HAP-1 (cell line): Measurements from ENCODE around the gene VWA3B.

Source experiments
- DNase-seq, 2 experiments: peaks; one replicate each; pipeline ENCODE4 v3.0.0-alpha.2; 2016 to 2020; ENCODE audit warnings: low spot score in 2 of 2
- H3K27me3 ChIP-seq: fragments of 250-450 bp; sonication (Bioruptor Pico); 2 replicates; pipeline ENCODE4 v1.5.1; 2020; ENCODE audit warnings: low read depth, mild to moderate bottlenecking, moderate library complexity
- H3K36me3 ChIP-seq: fragments of 250-450 bp; sonication (Bioruptor Pico); replicated peaks from 2 replicates; pipeline ENCODE4 v1.5.1; 2020; ENCODE audit warnings: mild to moderate bottlenecking
- H3K4me1 ChIP-seq: fragments of 250-450 bp; sonication (Bioruptor Pico); 2 replicates; pipeline ENCODE4 v1.5.1; 2020; ENCODE audit warnings: mild to moderate bottlenecking
- H3K4me3 ChIP-seq: fragments of 250-450 bp; sonication (Bioruptor Pico); 2 replicates; pipeline ENCODE4 v1.5.1; 2020; ENCODE audit warnings: mild to moderate bottlenecking, moderate library complexity
- H3K9me3 ChIP-seq: fragments of 250-450 bp; sonication (Bioruptor Pico); 2 replicates; pipeline ENCODE4 v1.5.1; 2020; ENCODE audit warnings: mild to moderate bottlenecking, moderate library complexity
- in situ Hi-C: fragments of 300-500 bp; cut with MboI; formaldehyde crosslinking; loops from 3 replicates; pipeline ENCODE4 v1.14.3; 2020; ENCODE audit warnings: low sequenced_read_pairs, inconsistent platforms, mixed read lengths

VWA3B gene

DNA sequence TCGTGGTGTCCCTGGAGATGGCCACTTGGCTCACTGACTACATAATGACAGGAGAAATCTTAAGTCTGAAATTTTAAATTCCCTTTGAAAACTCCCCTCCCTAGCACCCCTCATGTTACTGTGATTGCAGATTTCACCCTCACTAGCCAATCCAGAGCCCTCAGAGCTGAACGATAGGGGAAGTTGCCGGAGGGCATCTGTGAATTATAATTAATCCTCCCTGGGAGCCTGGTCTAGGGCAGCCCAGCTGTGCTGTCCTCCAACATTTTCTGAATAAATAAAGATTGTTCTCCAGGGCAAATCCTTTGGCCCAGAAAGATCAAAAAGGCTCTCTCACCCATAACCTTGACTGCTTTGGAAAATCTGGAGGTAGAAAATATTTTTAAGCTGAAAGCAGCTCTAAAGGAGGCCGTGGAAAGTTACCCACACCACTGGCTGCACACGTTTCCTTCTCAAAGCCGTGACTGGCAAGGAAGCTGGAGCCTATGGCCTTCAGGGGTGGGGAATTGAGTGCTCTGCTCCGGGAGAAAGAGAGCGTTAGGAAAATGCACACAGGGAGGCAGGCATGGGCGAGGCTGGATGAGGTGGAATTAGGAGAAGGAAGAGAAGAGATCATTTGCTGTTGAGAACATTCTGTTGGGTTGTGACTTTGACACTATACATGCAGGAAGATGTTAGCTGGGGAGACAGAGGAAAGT is 190.3 kb downstream of the VWA3B start:
- Histone ChIP-seq H3K4me1 (0 out of 2 replicates have a peak, but pooled peaks cover 2% of the 10 kb centered on the region), H3K27me3 (no peaks in the 10 kb centered on the region), H3K4me3 (no peak overlapping the region), H3K36me3 (no peaks in the 10 kb centered on the region), H3K9me3 (no peaks in the 10 kb centered on the region)
- peak in 1 of 2 experiments; percentile 41 for DNase-seq
- in situ Hi-C loops = loop anchor here (10.0 kb wide), 1 partner anchor 473 kb away; no protein-coding TSS in a partner anchor

DNA sequence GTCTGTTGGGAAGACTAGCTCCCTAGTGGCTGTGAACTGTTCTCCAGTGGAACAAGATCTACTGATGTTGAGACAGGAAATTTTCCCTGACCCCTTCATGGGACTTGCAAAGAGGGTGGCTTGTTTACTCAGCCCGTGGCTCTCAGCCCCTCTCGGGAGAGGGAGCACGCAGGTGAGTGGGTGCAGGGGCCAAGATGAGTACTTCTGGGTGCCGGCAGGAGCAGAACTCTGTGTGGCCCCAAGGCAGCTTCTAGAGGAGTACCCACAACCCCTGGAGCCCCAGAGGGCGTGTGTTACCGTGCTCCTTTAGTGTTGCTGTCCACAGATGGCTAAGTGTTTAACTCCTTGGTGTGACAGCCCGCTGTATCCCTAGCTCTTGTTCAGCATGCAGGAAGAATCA is 191.1 kb downstream of the VWA3B start:
- no peaks in the 10 kb centered on the region for H3K36me3 ChIP-seq
- no peaks in the 10 kb centered on the region for H3K27me3 ChIP-seq
- no peak for DNase-seq
- no peak overlapping the region for H3K4me3 ChIP-seq
- in situ Hi-C loops = loop anchor here (10.0 kb wide), 1 partner anchor 473 kb away; no protein-coding TSS in a partner anchor
- H3K4me1 ChIP-seq = 0 out of 2 replicates have a peak, but pooled peaks cover 2% of the 10 kb centered on the region
- H3K9me3 ChIP-seq = no peaks in the 10 kb centered on the region

DNA sequence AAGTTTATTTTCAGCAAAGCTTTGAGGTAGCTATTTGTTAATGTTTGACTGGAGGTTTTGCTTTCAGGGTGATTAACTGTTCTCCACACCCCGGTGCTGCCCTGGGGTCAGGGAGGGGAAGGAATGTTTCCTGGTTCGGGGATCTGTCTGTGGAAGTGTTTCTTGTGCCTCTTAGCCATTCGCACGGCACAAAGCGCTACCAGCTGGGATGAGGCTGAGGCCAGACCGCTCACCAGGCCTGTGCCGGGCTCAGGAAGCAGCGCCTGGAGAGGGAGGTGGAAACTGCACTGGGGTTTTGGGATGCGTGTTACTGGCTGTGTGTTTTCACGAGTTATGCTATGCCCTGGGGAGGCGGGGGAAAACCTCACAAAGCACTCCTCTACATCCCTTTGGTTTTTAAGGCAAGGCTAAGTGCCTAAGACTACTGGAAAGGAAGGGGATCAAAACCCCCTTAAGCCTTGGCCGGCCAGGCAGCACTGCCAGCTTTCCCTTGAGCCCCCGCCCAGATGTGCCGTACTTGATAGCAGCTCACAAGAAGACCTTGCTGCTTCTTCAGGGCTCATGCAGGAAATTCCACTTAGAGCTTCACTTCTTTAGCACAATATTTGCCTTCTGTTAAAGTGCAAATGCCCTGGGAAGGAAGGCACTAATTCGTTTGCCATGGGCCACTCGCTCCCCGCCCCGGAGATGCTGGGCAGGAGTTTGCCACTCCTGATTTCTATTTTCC is 193.6 kb downstream of the VWA3B start:
- no peak for DNase-seq
- in situ Hi-C loops = no loop called here
- H3K27me3 ChIP-seq = no peaks in the 10 kb centered on the region

DNA sequence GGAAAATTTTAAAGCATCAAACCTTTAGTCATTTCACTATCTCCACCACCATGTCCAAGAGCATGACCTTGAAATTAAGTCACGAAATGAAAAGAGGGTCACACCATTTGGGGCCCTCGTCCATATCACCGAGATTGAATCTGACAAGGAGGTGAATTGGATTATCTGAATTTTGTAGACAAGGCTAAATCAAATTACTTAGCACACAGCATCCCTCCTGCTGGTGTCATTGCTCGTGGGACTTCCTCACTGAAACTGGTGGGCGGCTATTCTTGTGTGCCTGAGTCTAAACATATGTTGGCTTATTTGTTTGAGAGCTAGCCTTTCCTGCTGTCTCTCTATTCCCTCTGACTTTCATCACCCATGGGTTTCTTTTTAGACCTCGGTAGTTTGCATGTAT is 194.6 kb downstream of the VWA3B start:
- H3K27me3 ChIP-seq = no peaks in the 10 kb centered on the region
- no peak for DNase-seq
- H3K4me1 ChIP-seq = peaks cover 2% of the 10 kb centered on the region; the same call in 1 of the 2 replicates
- in situ Hi-C loops = no loop called here
- H3K9me3 ChIP-seq = no peaks in the 10 kb centered on the region
- H3K36me3 ChIP-seq = no peaks in the 10 kb centered on the region
- no peak overlapping the region for H3K4me3 ChIP-seq

More for the DNA sequence above, 193.6 kb downstream of the VWA3B start:
- 0 out of 2 replicates have a peak, but pooled peaks cover 2% of the 10 kb centered on the region for H3K4me1 ChIP-seq
- H3K36me3 ChIP-seq = no peaks in the 10 kb centered on the region
- H3K9me3 ChIP-seq = no peaks in the 10 kb centered on the region
- H3K4me3 ChIP-seq = no peak overlapping the region

DNA sequence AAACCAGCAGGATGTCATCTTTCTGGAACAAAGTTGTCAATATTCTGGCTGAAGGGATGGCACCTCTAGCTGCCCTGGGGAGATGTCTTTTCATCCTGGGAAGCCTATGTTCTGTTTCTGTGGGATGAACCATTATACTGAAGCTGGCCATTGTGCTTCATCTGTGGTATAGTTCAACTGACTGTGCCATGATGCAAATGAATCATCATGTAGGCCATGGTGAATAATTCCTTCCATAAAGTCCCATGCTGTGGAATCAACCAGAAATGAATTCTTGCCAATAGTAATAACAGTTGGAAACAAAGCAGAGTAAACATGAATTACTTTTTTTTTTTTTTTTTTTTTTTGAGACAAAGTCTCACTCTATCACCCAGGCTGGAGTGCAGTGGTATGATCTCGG is 195.1 kb downstream of the VWA3B start:
- H3K9me3 ChIP-seq = no peaks in the 10 kb centered on the region
- no peak for DNase-seq
- no peaks in the 10 kb centered on the region for H3K36me3 ChIP-seq
- in situ Hi-C loops = no loop called here
- peaks cover 2% of the 10 kb centered on the region; the same call in 1 of the 2 replicates for H3K4me1 ChIP-seq
- H3K4me3 ChIP-seq = no peak overlapping the region
- H3K27me3 ChIP-seq = no peaks in the 10 kb centered on the region

DNA sequence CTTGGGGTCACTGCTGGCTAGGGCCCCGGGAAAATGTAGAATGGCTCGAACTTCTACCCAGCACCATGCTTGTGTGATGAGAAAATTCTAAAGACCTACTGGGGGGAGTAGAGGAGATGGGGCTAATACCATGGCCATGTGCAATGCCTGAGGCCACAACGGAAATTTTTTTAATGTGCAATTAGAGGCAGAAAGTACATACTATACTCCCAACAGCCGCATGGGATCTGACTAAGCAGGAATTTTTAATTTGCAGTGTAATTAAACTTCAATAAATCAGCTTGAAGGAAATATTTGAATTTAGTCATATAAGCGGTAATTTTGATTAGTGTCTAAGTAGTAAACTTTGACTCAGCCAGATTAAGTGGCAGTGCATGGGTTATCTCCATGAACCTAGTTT is 206.1 kb downstream of the VWA3B start:
- H3K4me3 ChIP-seq = no peak overlapping the region
- DNase-seq = no peak
- no peaks in the 10 kb centered on the region for H3K27me3 ChIP-seq
- in situ Hi-C loops = no loop called here
- H3K36me3 ChIP-seq = no peaks in the 10 kb centered on the region
- no peaks in the 10 kb centered on the region; the same call in 1 of the 2 replicates for H3K9me3 ChIP-seq
- no peaks in the 10 kb centered on the region for H3K4me1 ChIP-seq

DNA sequence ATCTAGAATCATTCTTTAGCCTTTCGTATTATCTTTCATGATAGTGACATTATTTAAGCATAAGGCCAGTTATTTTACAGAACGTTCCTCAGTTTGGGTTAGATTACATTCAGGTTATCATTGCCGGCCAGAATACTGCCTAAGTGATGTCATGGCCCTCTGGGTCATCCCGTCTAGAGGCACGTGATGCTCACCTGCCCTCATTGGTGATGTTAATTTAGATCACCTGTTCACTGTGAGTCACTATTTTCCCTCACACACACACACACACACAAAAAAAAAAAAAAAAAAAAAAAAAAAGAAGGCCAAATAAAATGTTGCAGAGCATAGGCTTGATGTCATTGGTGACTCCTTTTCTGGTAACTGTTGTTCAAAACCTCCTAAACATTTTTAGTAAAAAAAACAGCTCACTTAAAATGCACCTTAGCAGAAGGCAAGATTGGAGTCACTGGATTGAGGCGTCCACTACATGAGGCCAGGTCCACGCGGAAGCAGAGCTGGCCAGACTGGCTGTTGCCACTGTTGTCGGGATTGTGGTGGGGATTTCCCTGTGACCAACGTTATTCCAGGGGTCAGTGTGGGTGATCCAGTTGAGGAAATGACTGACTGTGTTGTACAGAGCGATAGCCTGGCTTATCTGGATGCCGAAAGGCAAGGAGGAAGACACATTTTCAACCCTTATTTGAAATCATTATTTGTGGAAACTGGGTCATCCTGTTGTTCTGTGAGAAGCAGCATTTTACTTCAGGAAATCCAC is 207.1 kb downstream of the VWA3B start:
- in situ Hi-C loops = no loop called here
- no peaks in the 10 kb centered on the region for H3K4me1 ChIP-seq

DNA sequence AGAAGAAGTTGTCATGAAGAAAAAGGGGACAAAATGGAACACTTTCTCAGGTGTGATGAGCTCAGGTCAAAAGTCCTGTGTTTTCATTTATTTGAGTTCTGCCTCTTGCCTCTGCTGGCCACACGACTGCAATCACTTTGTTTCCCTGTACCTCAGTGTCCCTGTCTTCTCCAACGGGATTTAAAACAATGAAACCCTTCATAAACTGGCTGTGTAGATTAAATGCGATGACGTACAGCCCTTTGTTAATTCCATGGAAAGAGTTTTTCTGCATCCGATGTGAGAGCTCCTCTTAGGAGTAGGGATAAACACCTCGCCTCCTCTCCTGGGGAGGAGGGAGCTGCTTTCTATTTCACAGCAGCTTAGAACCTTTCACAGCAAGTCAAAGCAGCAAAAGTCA is 207.7 kb downstream of the VWA3B start:
- Histone ChIP-seq H3K4me1 (no peaks in the 10 kb centered on the region), H3K27me3 (no peaks in the 10 kb centered on the region), H3K4me3 (no peak overlapping the region), H3K36me3 (no peaks in the 10 kb centered on the region), H3K9me3 (no peaks in the 10 kb centered on the region; the same call in 1 of the 2 replicates)
- in situ Hi-C loops = no loop called here
- no peak for DNase-seq

More for the DNA sequence above, 207.1 kb downstream of the VWA3B start:
- H3K4me3 ChIP-seq = no peak overlapping the region
- no peaks in the 10 kb centered on the region; the same call in 1 of the 2 replicates for H3K9me3 ChIP-seq
- no peaks in the 10 kb centered on the region for H3K36me3 ChIP-seq
- no peak for DNase-seq
- no peaks in the 10 kb centered on the region for H3K27me3 ChIP-seq

DNA sequence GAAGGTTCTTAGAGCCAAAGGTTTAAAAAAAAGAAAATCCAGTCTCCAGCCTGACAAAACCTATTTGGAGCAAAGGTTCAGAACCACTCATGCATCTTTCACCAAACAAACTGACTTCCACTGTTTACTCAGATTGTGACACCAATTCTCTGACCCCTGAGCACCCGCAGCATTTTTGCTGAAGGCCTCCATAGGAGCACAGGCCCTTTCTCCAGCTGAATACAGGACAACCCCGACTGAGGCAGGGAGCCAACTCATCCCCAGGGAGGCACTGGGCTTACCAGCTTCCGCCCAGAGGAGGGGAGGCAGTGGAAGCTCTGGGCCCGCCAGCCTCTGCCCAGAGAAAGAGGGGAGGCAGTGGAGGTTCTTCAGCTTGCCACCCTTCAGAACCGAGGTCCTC is 208.3 kb downstream of the VWA3B start:
- Histone ChIP-seq H3K36me3 (no peaks in the 10 kb centered on the region), H3K27me3 (no peaks in the 10 kb centered on the region), H3K4me3 (no peak overlapping the region), H3K9me3 (no peaks in the 10 kb centered on the region; the same call in 1 of the 2 replicates), H3K4me1 (no peaks in the 10 kb centered on the region)
- in situ Hi-C loops = no loop called here
- no peak for DNase-seq

DNA sequence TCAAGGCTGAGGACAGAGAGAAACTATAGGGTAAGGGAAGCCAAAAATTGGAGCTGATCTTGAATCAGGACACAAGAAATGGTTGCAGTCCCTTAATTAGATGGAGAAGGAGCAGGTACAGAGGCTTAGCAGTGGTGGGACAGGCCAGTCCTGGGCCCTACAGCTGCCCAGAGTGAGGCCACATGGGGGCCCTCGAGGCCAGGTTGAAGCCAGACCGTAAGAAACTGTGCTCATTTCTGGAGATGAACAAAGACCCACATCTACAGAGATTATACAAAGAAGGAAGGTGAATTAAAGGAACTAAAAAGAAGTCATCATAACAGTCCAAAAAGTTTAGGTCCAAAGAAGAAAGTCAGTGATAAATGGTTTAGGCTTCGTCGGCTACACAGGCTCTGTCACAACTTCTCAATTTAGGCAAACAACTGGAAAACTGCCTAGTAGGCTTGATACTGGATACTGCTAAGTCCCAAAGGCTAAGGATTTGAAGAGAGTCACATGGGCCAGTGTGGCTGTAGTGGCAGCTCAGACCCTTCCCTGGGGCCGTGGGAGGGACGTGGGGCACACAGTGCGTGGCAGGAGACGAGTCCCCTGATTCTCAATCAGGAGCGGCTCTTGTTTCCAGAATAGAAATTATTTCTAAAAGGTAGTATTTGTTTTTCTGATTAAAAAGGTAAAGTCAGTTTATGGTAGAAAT is 208.9 kb downstream of the VWA3B start:
- Histone ChIP-seq H3K36me3 (no peaks in the 10 kb centered on the region), H3K4me3 (no peak overlapping the region), H3K27me3 (no peaks in the 10 kb centered on the region), H3K4me1 (no peaks in the 10 kb centered on the region), H3K9me3 (no peaks in the 10 kb centered on the region)
- peak in 1 of 2 experiments; percentile 34 for DNase-seq
- in situ Hi-C loops = no loop called here

DNA sequence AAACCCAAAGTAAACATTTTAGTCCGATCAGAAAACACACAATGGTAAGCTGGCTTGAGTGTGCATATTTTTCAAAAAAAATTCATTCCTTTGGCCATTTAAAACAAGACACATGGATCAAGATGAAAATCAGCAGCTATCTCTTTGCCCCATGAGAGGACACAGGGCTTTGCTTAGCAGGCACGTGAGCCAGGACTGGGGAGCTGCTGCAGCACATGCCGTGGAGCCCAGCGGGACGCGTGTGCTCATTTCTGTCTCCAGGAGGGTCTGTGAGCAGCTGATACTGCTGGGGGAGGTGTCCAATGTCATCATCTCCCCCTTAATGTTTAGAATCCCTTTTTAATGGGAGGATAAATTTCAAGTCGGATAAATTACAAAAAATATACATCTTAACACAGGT is 209.5 kb downstream of the VWA3B start:
- in situ Hi-C loops = no loop called here
- Histone ChIP-seq H3K4me3 (no peak overlapping the region), H3K27me3 (no peaks in the 10 kb centered on the region), H3K4me1 (no peaks in the 10 kb centered on the region), H3K36me3 (no peaks in the 10 kb centered on the region), H3K9me3 (no peaks in the 10 kb centered on the region)
- no peak for DNase-seq

DNA sequence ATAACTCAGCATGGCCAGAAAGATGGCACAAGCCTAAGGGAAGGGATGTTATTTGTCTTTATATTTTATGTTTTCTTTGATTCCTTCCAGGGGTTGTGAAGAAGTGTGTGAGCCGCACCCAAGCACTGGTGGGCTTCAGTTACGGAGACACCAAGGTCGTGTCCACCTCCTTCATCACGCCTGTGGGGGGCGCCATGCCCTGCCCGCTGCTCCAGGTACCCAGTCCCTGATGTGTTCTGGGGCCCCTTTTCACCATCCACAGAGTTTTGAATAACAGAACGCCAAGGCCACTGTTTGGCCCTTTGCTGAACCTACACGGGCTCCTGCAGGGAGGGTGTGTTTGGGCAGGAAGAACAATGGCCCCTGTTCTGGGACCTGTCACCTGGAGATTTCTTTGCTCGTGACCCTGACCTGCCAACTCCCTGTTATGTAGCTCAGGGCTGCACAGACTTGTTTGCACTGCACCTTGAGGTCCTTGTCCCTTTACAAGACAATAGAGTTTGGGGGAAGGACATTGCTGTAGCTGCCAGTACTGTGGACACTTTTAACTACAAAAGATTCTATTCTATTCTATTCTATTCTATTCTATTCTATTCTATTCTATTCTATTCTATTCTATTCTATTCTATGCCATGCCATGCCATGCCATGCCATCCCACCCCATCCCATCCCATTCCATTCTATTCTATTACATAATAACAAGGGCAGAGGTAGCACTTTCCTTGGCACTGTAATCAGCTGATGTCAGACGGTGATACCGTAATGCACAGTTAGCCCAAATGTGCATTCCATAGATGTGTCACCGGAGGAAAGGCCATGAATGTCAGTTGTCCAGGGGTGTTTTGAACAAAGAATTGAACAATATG is 211.1 kb downstream of the VWA3B start:
- Histone ChIP-seq H3K27me3 (no peaks in the 10 kb centered on the region), H3K9me3 (no peaks in the 10 kb centered on the region)
- DNase-seq = peak in 1 of 2 experiments; percentile 19

More for the DNA sequence above, 211.1 kb downstream of the VWA3B start:
- no peaks in the 10 kb centered on the region for H3K4me1 ChIP-seq
- in situ Hi-C loops = no loop called here
- H3K4me3 ChIP-seq = no peak overlapping the region
- H3K36me3 ChIP-seq = no peaks in the 10 kb centered on the region
